Fibroblast of lung (primary cell): Measurements from ENCODE around the gene RANBP1. TPM values are rescaled to one million over a fixed set of nuclear protein-coding genes. Genes with fewer than 3 reads are reported as not detected.

ENCODE experiments used
- DNase-seq, 2 donors: peaks; one replicate each; pipeline versions ENCODE4 v3.0.0 to v3.0.0-alpha.2; 2010; ENCODE audit warnings: low read depth in 2 of 2
- H2AFZ ChIP-seq: 2 replicates; pipeline ENCODE4 v1.5.1; 2012; ENCODE audit warnings: low read length, control low read depth, inconsistent platforms
- H3K27ac ChIP-seq: 2 replicates; pipeline ENCODE4 v1.5.1; 2011; ENCODE audit warnings: low read length, control low read depth; ENCODE audit not compliant: insufficient read depth
- H3K27me3 ChIP-seq: 2 replicates; pipeline ENCODE4 v1.5.1; 2011; ENCODE audit warnings: mild to moderate bottlenecking, low read length; ENCODE audit not compliant: control insufficient read depth, insufficient read depth
- H3K36me3 ChIP-seq: 2 replicates; pipeline ENCODE4 v1.5.1; 2011; ENCODE audit warnings: low read length; ENCODE audit not compliant: control insufficient read depth, insufficient read depth
- H3K4me1 ChIP-seq: 2 replicates; pipeline ENCODE4 v1.5.1; 2011; ENCODE audit warnings: low read length; ENCODE audit not compliant: control insufficient read depth, insufficient read depth; ENCODE audit errors: extremely low read depth
- H3K4me2 ChIP-seq: 2 replicates; pipeline ENCODE4 v1.5.1; 2011; ENCODE audit warnings: low read length, control low read depth; ENCODE audit not compliant: insufficient read depth; ENCODE audit errors: extremely low read depth
- H3K4me3 ChIP-seq, 4 experiments: fragments of 200-600 bp in 1 of 4; sonication (generic) in 1 of 4; replicated peaks in 1 of 4; 2 replicates each; pipeline ENCODE4 v1.5.1; 2011 to 2016; ENCODE audit warnings: low read length in 4 of 4, low read depth in 3 of 4, mild to moderate bottlenecking in 3 of 4, control low read depth in 2 of 4, inconsistent platforms in 1 of 4, mixed read lengths in 1 of 4; ENCODE audit not compliant: insufficient read depth in 1 of 4; ENCODE audit errors: control extremely low read depth in 1 of 4
- H3K79me2 ChIP-seq: 2 replicates; pipeline ENCODE4 v1.5.1; 2012; ENCODE audit warnings: mild to moderate bottlenecking, low read length, inconsistent platforms; ENCODE audit not compliant: control insufficient read depth, insufficient read depth
- H3K9ac ChIP-seq: 2 replicates; pipeline ENCODE4 v1.5.1; 2011; ENCODE audit warnings: mild to moderate bottlenecking, low read length, control low read depth; ENCODE audit not compliant: insufficient read depth
- H3K9me3 ChIP-seq: 2 replicates; pipeline ENCODE4 v1.5.1; 2012; ENCODE audit warnings: low read depth, low read length; ENCODE audit not compliant: control insufficient read depth, insufficient read depth
- H4K20me1 ChIP-seq: 2 replicates; pipeline ENCODE4 v1.5.1; 2011; ENCODE audit warnings: low read length; ENCODE audit not compliant: control insufficient read depth, insufficient read depth; ENCODE audit errors: extremely low read depth
- CTCF ChIP-seq, 2 donors: IDR thresholded peaks in 1 of 2; conservative IDR thresholded peaks in 1 of 2; 1 replicate in 1 of 2; 2 replicates in 1 of 2; pipeline ENCODE4 v1.5.1; 2011 to 2012; ENCODE audit warnings: low read length in 2 of 2, control low read depth in 1 of 2, inconsistent platforms in 1 of 2, low read depth in 1 of 2, mild to moderate bottlenecking in 1 of 2
- EZH2 ChIP-seq: IDR thresholded peaks from 2 replicates; pipeline ENCODE4 v1.5.1; 2012; ENCODE audit warnings: low read length, control low read depth, mild to moderate bottlenecking; ENCODE audit errors: missing control alignments
- polyA plus RNA-seq, 2 donors: library from polyadenylated mRNA; depleted of rRNA in 1 of 2; stranded (reverse) in 1 of 2; unstranded in 1 of 2; fragments of >200 nt; gene quantifications; 2 replicates each; pipeline ENCODE4 v1.2.1, GENCODE V29; 2011 to 2012; ENCODE audit warnings: missing spikeins in 1 of 2
- total RNA-seq: library from RNA; depleted of rRNA; stranded (reverse); fragments of >200 nt; gene quantifications from 2 replicates; pipeline ENCODE4 v1.2.1, GENCODE V29; 2014

RANBP1 gene
- total and polyA plus RNA-seq, 2 donors (not counting 1 experiment from before 2014, with no cell fraction given) = 88.5 to 178 TPM

- H3K4me3 ChIP-seq = no peak overlapping the region
- H3K27ac ChIP-seq = no peak overlapping the region
- TF ChIP-seq CTCF (conservative IDR thresholded peaks at IDR 0.05 in 1 of 2, IDR thresholded peaks at IDR 0.05 in 1 of 2; ENCODE audit: low read depth in 1 of 2, low read length in 2 of 2) (no peak), EZH2 (no peak)
- no peaks in the 10 kb centered on the region for H3K27me3 ChIP-seq
- no peak overlapping the region for H3K4me2 ChIP-seq
- peaks cover 72% of the 10 kb centered on the region for H3K79me2 ChIP-seq
- H3K9me3 ChIP-seq = no peaks in the 10 kb centered on the region
- H2AFZ ChIP-seq = no peak overlapping the region
- peaks cover 6% of the 10 kb centered on the region for H3K4me1 ChIP-seq
- H4K20me1 ChIP-seq = no peaks in the 10 kb centered on the region
- H3K36me3 ChIP-seq = peaks cover 34% of the 10 kb centered on the region
- DNase-seq = no peak
- H3K9ac ChIP-seq = no peak overlapping the region
Measured at GRCh38 chr22:20086763-20087162, 29.1 kb upstream of the RANBP1 start.

GRCh38 chr22:20087319-20088262 lies 28.3 kb upstream of the RANBP1 start:
- Histone ChIP-seq H3K4me1 (peaks cover 4% of the 10 kb centered on the region), H3K36me3 (peaks cover 39% of the 10 kb centered on the region), H3K27me3 (no peaks in the 10 kb centered on the region), H3K4me2 (no peak overlapping the region), H3K4me3 (no peak overlapping the region), H3K79me2 (peaks cover 69% of the 10 kb centered on the region), H3K27ac (no peak overlapping the region), H3K9me3 (no peaks in the 10 kb centered on the region), H4K20me1 (no peaks in the 10 kb centered on the region), H2AFZ (no peak overlapping the region), H3K9ac (no peak overlapping the region)
- no peak for TF ChIP-seq EZH2
- no peak for TF ChIP-seq CTCF (conservative IDR thresholded peaks at IDR 0.05 in 1 of 2, IDR thresholded peaks at IDR 0.05 in 1 of 2; ENCODE audit: low read depth in 1 of 2, low read length in 2 of 2)
- no peak for DNase-seq

GRCh38 chr22:20088263-20088648 lies 27.6 kb upstream of the RANBP1 start:
- no peak overlapping the region for H3K4me3 ChIP-seq
- no peak overlapping the region for H2AFZ ChIP-seq
- H3K27me3 ChIP-seq = no peaks in the 10 kb centered on the region
- H3K27ac ChIP-seq = no peak overlapping the region
- H3K4me1 ChIP-seq = no peaks in the 10 kb centered on the region
- DNase-seq = no peak
- peaks cover 62% of the 10 kb centered on the region for H3K79me2 ChIP-seq
- no peak overlapping the region for H3K9ac ChIP-seq
- peaks cover 38% of the 10 kb centered on the region for H3K36me3 ChIP-seq
- TF ChIP-seq CTCF (conservative IDR thresholded peaks at IDR 0.05 in 1 of 2, IDR thresholded peaks at IDR 0.05 in 1 of 2; ENCODE audit: low read depth in 1 of 2, low read length in 2 of 2) (no peak), EZH2 (no peak)
- no peak overlapping the region for H3K4me2 ChIP-seq
- H4K20me1 ChIP-seq = no peaks in the 10 kb centered on the region
- H3K9me3 ChIP-seq = no peaks in the 10 kb centered on the region
